Measurements from ENCODE around the gene MT4.
A peak's percentile ranks its signal among the peaks of the same experiment; 100 is the strongest.

MT4 gene

DNA sequence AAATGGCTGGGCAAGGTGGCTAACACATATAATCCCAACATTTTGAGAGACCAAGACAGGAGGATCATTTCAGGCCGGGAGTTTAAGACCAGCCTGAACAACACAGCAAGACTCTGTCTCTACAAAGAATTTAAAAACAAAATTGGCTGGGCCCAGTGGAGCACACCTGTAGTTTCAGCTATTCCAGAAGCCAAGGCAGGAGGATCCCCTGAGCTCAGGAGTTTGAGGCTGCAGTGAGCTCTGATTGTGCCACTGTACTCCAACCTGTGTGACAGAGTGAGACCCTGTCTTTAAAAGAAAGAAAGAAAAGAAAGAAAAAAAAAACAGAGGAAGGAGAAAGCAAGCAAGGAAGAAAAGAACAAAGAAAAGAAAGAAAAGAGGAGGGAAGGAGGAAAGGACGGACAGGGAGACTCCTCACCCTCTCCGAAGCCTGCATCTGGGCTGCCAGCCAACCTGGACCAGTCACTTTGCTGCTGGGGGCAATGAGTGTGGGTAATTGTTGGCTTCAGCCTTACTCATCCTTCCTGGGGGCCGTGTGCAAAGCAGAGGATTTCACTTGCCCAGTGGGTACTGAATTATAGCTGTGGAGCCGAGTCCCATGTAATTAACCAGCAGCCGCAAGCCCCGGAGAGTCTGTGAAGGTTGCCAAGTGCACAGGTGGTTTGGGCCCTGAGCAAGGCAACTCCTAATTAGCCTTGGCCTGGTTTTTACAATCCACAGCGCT, 6.7 kb upstream of the MT4 start:
- H3K4me3 ChIP-seq (ENCODE audit: low read depth, low read length), result no peak overlapping the region
- in situ Hi-C loops (cut with HindIII; ENCODE audit: low sequenced_read_pairs), result no loop called here
- TF ChIP-seq, protein P1, sequence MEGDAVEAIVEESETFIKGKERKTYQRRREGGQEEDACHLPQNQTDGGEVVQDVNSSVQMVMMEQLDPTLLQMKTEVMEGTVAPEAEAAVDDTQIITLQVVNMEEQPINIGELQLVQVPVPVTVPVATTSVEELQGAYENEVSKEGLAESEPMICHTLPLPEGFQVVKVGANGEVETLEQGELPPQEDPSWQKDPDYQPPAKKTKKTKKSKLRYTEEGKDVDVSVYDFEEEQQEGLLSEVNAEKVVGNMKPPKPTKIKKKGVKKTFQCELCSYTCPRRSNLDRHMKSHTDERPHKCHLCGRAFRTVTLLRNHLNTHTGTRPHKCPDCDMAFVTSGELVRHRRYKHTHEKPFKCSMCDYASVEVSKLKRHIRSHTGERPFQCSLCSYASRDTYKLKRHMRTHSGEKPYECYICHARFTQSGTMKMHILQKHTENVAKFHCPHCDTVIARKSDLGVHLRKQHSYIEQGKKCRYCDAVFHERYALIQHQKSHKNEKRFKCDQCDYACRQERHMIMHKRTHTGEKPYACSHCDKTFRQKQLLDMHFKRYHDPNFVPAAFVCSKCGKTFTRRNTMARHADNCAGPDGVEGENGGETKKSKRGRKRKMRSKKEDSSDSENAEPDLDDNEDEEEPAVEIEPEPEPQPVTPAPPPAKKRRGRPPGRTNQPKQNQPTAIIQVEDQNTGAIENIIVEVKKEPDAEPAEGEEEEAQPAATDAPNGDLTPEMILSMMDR (IDR thresholded peaks at IDR 0.05; ENCODE audit: low read depth, low read length), result no peak
- DNase-seq (ENCODE audit: low read depth, low spot score), result peak; percentile 77

DNA sequence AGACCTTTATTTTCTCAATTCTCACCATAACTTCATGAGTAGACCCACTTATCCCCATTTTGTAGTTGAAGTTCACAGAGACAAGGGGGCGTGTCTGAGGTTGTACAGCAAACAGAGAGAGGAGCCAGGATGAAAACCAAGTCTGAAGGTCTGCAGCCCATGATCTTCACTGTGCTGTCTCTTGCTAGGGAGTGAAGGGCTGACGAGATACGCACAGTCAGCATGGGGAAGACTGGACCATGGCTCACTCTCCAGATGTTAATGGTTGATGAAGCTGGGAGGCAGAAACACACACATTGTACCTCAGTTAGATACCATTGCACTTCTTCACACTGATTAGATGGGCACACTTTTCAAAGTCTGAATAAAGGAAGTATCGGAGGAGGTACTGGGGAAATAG, 5.8 kb upstream of the MT4 start:
- no peak overlapping the region for H3K4me3 ChIP-seq (ENCODE audit: low read depth, low read length)
- TF ChIP-seq, protein P1 (IDR thresholded peaks at IDR 0.05; ENCODE audit: low read depth, low read length), result no peak
- DNase-seq (ENCODE audit: low read depth, low spot score), result no peak
- in situ Hi-C loops (cut with HindIII; ENCODE audit: low sequenced_read_pairs), result no loop called here

DNA sequence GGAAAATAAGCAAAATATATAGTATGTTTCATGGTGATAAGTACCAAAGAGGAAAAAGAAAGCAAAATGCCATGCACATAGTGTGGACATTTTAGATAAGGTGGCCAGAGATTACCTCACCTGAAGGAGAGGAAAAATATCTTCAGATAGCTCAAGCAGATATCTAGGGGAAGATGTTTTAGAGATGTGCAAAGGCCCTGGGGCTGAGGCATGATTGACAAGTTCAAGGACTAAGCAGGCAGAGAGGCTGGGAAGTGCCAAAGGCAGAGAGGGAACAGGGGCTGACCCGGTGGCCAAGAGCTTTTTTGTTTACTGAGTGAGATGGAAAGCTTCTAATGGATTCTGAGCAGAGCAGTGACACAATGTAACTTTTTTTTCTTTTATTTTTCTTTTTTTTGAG, 4.4 kb upstream of the MT4 start:
- in situ Hi-C loops (cut with HindIII; ENCODE audit: low sequenced_read_pairs), result no loop called here
- TF ChIP-seq, protein P1 (IDR thresholded peaks at IDR 0.05; ENCODE audit: low read depth, low read length), result no peak
- no peak overlapping the region for H3K4me3 ChIP-seq (ENCODE audit: low read depth, low read length)
- DNase-seq (ENCODE audit: low read depth, low spot score), result no peak

DNA sequence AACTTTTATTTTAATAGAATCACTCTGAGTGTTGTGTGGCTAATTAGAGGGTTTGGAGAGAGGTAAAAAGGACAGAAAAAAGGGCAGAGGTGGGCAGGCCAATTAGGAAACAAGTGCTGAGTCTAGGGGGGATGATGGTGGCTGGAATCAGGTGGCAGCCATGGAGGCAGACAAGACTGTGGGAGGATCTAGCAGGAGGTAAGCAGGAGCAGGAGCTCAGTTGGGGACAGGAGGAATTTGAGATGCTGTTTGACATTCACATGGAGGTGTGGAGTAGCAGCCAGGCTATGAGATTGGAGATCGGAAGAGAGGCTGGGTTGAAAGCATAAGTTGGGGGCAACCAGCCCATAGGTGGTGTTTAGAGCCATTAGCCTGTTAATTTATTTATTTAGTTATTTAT, 3.7 kb upstream of the MT4 start:
- in situ Hi-C loops (cut with HindIII; ENCODE audit: low sequenced_read_pairs), result no loop called here
- H3K4me3 ChIP-seq (ENCODE audit: low read depth, low read length), result no peak overlapping the region
- TF ChIP-seq, protein P1 (IDR thresholded peaks at IDR 0.05; ENCODE audit: low read depth, low read length), result no peak
- DNase-seq (ENCODE audit: low read depth, low spot score), result no peak

DNA sequence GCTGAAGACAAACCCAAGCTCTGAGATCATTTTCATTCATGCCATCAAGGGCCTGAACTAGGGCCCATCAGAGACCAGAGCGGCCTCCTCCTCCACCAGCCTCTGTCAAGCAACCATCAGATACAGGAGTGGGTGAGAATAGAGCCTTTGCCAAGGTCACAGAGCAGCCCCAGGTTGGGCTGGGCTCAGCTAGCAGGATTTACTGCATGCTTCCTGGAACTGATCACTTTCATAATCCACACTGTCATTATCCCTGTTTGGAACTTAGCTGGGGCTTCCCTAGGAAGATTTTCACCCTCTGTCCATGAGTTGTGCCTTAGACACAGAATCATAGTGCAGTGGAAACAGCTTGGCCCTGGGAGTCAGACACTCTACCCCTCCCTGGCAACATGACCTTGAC, 5.1 kb downstream of the MT4 start:
- in situ Hi-C loops (cut with HindIII; ENCODE audit: low sequenced_read_pairs), result no loop called here
- no peak overlapping the region for H3K4me3 ChIP-seq (ENCODE audit: low read depth, low read length)
- DNase-seq (ENCODE audit: low read depth, low spot score), result no peak
- TF ChIP-seq, protein P1 (IDR thresholded peaks at IDR 0.05; ENCODE audit: low read depth, low read length), result no peak

DNA sequence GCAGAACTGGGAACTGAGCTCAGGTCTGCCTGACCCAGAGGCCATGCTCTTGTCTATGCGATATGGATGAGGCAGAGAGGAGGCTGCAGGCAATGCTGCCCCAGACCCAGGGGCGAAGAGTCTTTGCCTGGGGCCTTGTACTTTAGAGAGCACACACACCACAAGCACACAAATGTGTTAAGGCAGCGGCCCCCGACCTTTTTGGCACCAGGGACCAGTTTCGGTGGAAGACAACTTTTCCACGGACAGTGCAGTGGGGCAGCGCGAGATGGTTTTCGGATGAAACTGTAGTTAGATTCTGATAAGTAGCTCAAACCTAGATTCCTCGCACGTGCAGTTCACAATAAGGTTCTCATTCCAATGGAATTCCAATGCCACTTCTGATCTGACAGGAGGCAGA, 6.7 kb downstream of the MT4 start:
- TF ChIP-seq, protein P1 (IDR thresholded peaks at IDR 0.05; ENCODE audit: low read depth, low read length), result no peak
- no peak overlapping the region for H3K4me3 ChIP-seq (ENCODE audit: low read depth, low read length)
- DNase-seq (ENCODE audit: low read depth, low spot score), result no peak
- in situ Hi-C loops (cut with HindIII; ENCODE audit: low sequenced_read_pairs), result no loop called here
